BLaER1 treated with 17β-estradiol and CSF1 and Interleukin-3, amounts not matched to agents 10 nM and 100 nM (cell line): ENCODE data around the gene CDC26.
"Not testable (repeated sequence)": the region's sequence is repeated elsewhere in the genome, so short reads cannot be mapped to it uniquely, and the experiment has no call there.

ENCODE experiments used
- H3K27ac ChIP-seq, 11 experiments: shearing (Covaris generic); formaldehyde crosslinking; 2 replicates each; pipeline ENCODE4 v1.8.1; 2022
- H3K27me3 ChIP-seq, 11 experiments: shearing (Covaris generic); formaldehyde crosslinking; 2 replicates each; pipeline ENCODE4 v1.8.1; 2022
- H3K36me3 ChIP-seq, 11 experiments: shearing (Covaris generic); formaldehyde crosslinking; 2 replicates each; pipeline ENCODE4 v1.8.1; 2022
- H3K4me1 ChIP-seq, 10 experiments: shearing (Covaris generic); formaldehyde crosslinking; 2 replicates each; pipeline ENCODE4 v1.8.1; 2022
- H3K4me2 ChIP-seq, 11 experiments: shearing (Covaris generic); formaldehyde crosslinking; 2 replicates each; pipeline ENCODE4 v1.8.1; 2022
- H3K4me3 ChIP-seq, 10 experiments: shearing (Covaris generic); formaldehyde crosslinking; 2 replicates each; pipeline ENCODE4 v1.8.1; 2022
- H3K9ac ChIP-seq, 11 experiments: shearing (Covaris generic); formaldehyde crosslinking; 2 replicates each; pipeline ENCODE4 v1.8.1; 2022
- H3K9me3 ChIP-seq, 11 experiments: shearing (Covaris generic); formaldehyde crosslinking; replicated peaks in 1 of 11; 2 replicates each; pipeline ENCODE4 v1.8.1; 2022
- H4K20me1 ChIP-seq, 11 experiments: shearing (Covaris generic); formaldehyde crosslinking; 2 replicates each; pipeline ENCODE4 v1.8.1; 2022
- Cebpa-rat ChIP-seq, 11 experiments: shearing (Covaris generic); IDR thresholded peaks; 2 replicates each; pipeline ENCODE4 v1.8.1; 2022

Gene CDC26

GRCh38 chr9:113238859-113239232 lies 36.5 kb downstream of the CDC26 start:
- peaks cover 56 to 96% (median 81%) of the 10 kb centered on the region in 10 experiments for H3K4me1 ChIP-seq
- peak overlapping the region in 1 of 10 experiments; percentile 28; a peak in 2 of 20 replicates for H3K4me3 ChIP-seq
- peak in 3 of 11 experiments; percentile 13 to 36 (median 36); a peak in 1 of 22 replicates for TF ChIP-seq Cebpa-rat (IDR thresholded peaks at IDR 0.05)
- H4K20me1 ChIP-seq, result peaks cover 0 to 25% (median 0%) of the 10 kb centered on the region in 11 experiments; a peak in 2 of 22 replicates
- peak overlapping the region in 9 of 11 experiments; percentile 9 to 48 (median 15); a peak in 8 of 22 replicates for H3K9ac ChIP-seq
- no peaks in the 10 kb centered on the region for H3K27me3 ChIP-seq
- H3K9me3 ChIP-seq, result no peaks in the 10 kb centered on the region
- peak overlapping the region; percentile 29 to 67 (median 55); a peak in 19 of 22 replicates for H3K27ac ChIP-seq
- H3K36me3 ChIP-seq, result peaks cover 0 to 53% (median 0%) of the 10 kb centered on the region in 11 experiments; a peak in 6 of 22 replicates
- peak overlapping the region; percentile 49 to 97 (median 77) for H3K4me2 ChIP-seq

- H3K4me1 ChIP-seq, result peaks cover 56 to 99% (median 81%) of the 10 kb centered on the region in 10 experiments
- H3K9me3 ChIP-seq, result no peaks in the 10 kb centered on the region
- H3K36me3 ChIP-seq, result peaks cover 0 to 49% (median 0%) of the 10 kb centered on the region in 11 experiments; a peak in 6 of 22 replicates
- H3K4me2 ChIP-seq, result peak overlapping the region; percentile 49 to 97 (median 77)
- H3K9ac ChIP-seq, result peak overlapping the region in 7 of 11 experiments; percentile 9 to 48 (median 17); a peak in 8 of 22 replicates
- peak overlapping the region; percentile 29 to 67 (median 55); a peak in 20 of 22 replicates for H3K27ac ChIP-seq
- no peak overlapping the region; a peak in 1 of 20 replicates for H3K4me3 ChIP-seq
- no peaks in the 10 kb centered on the region for H3K27me3 ChIP-seq
- H4K20me1 ChIP-seq, result peaks cover 0 to 21% (median 0%) of the 10 kb centered on the region in 11 experiments; a peak in 2 of 22 replicates
- no peak for TF ChIP-seq Cebpa-rat (IDR thresholded peaks at IDR 0.05)
Observed at GRCh38 chr9:113238202-113238858, 37.0 kb downstream of the CDC26 start.

GRCh38 chr9:113237026-113237425 lies 38.3 kb downstream of the CDC26 start:
- no peak overlapping the region for H3K9ac ChIP-seq
- peaks cover 0 to 9% (median 0%) of the 10 kb centered on the region in 11 experiments; a peak in 2 of 22 replicates for H4K20me1 ChIP-seq
- H3K27me3 ChIP-seq, result no peaks in the 10 kb centered on the region
- H3K27ac ChIP-seq, result peak overlapping the region in 6 of 11 experiments; percentile 41 to 67 (median 57); a peak in 4 of 22 replicates
- H3K4me1 ChIP-seq, result peaks cover 56 to 99% (median 81%) of the 10 kb centered on the region in 10 experiments
- no peaks in the 10 kb centered on the region for H3K9me3 ChIP-seq
- no peak for TF ChIP-seq Cebpa-rat (IDR thresholded peaks at IDR 0.05)
- peaks cover 0 to 42% (median 0%) of the 10 kb centered on the region in 11 experiments; a peak in 5 of 22 replicates for H3K36me3 ChIP-seq
- no peak overlapping the region for H3K4me3 ChIP-seq
- peak overlapping the region in 8 of 11 experiments; percentile 31 to 97 (median 78); a peak in 13 of 22 replicates for H3K4me2 ChIP-seq

- not testable (repeated sequence) for H4K20me1 ChIP-seq, H3K9me3 ChIP-seq, H3K27me3 ChIP-seq, H3K4me3 ChIP-seq
- Histone ChIP-seq H3K4me1 (peaks cover 64 to 99% (median 92%) of the 10 kb centered on the region in 10 experiments), H3K36me3 (peaks cover 0 to 36% (median 3%) of the 10 kb centered on the region in 11 experiments; a peak in 8 of 22 replicates), H3K27ac (peak overlapping the region in 10 of 11 experiments; percentile 78 to 94 (median 84); a peak in 17 of 22 replicates), H3K4me2 (peak overlapping the region; percentile 13 to 97 (median 85); a peak in 18 of 22 replicates), H3K9ac (peak overlapping the region in 4 of 11 experiments; percentile 12 to 16 (median 14); a peak in 1 of 22 replicates)
- 0 out of 22 replicates have a peak, but pooled peaks of 1 of the 11 experiments have one; percentile 32 for TF ChIP-seq Cebpa-rat (IDR thresholded peaks at IDR 0.05)
Observed at GRCh38 chr9:113235701-113236255, 39.6 kb downstream of the CDC26 start.

GRCh38 chr9:113231701-113232100 lies 43.7 kb downstream of the CDC26 start:
- no peaks in the 10 kb centered on the region for H3K27me3 ChIP-seq
- H3K9ac ChIP-seq, result peak overlapping the region in 6 of 11 experiments; percentile 10 to 82 (median 74); a peak in 10 of 22 replicates
- H4K20me1 ChIP-seq, result peaks cover 0 to 11% (median 0%) of the 10 kb centered on the region in 11 experiments; a peak in 2 of 22 replicates
- peaks cover 10 to 45% (median 22%) of the 10 kb centered on the region in 11 experiments; a peak in 19 of 22 replicates for H3K36me3 ChIP-seq
- H3K4me3 ChIP-seq, result peak overlapping the region in 3 of 10 experiments; percentile 42 to 60 (median 49); a peak in 2 of 20 replicates
- H3K27ac ChIP-seq, result peak overlapping the region; percentile 78 to 94 (median 84)
- H3K9me3 ChIP-seq, result no peaks in the 10 kb centered on the region
- TF ChIP-seq Cebpa-rat (IDR thresholded peaks at IDR 0.05), result no peak
- H3K4me2 ChIP-seq, result peak overlapping the region; percentile 69 to 97 (median 85)
- peaks cover 45 to 100% (median 74%) of the 10 kb centered on the region in 10 experiments for H3K4me1 ChIP-seq

GRCh38 chr9:113228130-113228665 lies 47.2 kb downstream of the CDC26 start:
- Histone ChIP-seq H3K27me3 (no peaks in the 10 kb centered on the region), H3K27ac (peak overlapping the region in 1 of 11 experiments; percentile 14; a peak in 1 of 22 replicates), H3K9ac (no peak overlapping the region), H4K20me1 (peaks cover 0 to 42% (median 0%) of the 10 kb centered on the region in 11 experiments; a peak in 5 of 22 replicates), H3K4me1 (peaks cover 29 to 99% (median 56%) of the 10 kb centered on the region in 10 experiments), H3K4me2 (peak overlapping the region in 4 of 11 experiments; percentile 33 to 97 (median 64); a peak in 9 of 22 replicates), H3K36me3 (peaks cover 10 to 75% (median 38%) of the 10 kb centered on the region in 11 experiments; a peak in 20 of 22 replicates), H3K9me3 (no peaks in the 10 kb centered on the region), H3K4me3 (no peak overlapping the region)
- TF ChIP-seq Cebpa-rat (IDR thresholded peaks at IDR 0.05), result no peak

- peak overlapping the region in 5 of 11 experiments; percentile 33 to 97 (median 49); a peak in 8 of 22 replicates for H3K4me2 ChIP-seq
- H4K20me1 ChIP-seq, result peaks cover 0 to 50% (median 5%) of the 10 kb centered on the region in 11 experiments; a peak in 7 of 22 replicates
- TF ChIP-seq Cebpa-rat (IDR thresholded peaks at IDR 0.05), result no peak
- peak overlapping the region in 1 of 10 experiments; percentile 10; a peak in 1 of 20 replicates for H3K4me3 ChIP-seq
- peaks cover 29 to 94% (median 56%) of the 10 kb centered on the region in 10 experiments for H3K4me1 ChIP-seq
- H3K9ac ChIP-seq, result 0 out of 22 replicates have a peak overlapping the region, but pooled peaks of 1 of the 11 experiments have one; percentile 21
- H3K27me3 ChIP-seq, result no peaks in the 10 kb centered on the region
- H3K9me3 ChIP-seq, result no peaks in the 10 kb centered on the region
- H3K27ac ChIP-seq, result peak overlapping the region in 2 of 11 experiments; percentile 14 to 34; a peak in 2 of 22 replicates
- peaks cover 10 to 75% (median 38%) of the 10 kb centered on the region in 11 experiments; a peak in 20 of 22 replicates for H3K36me3 ChIP-seq
Observed at GRCh38 chr9:113227436-113227835, 47.9 kb downstream of the CDC26 start.

GRCh38 chr9:113223963-113224362 lies 51.4 kb downstream of the CDC26 start:
- Histone ChIP-seq H3K4me3 (peak overlapping the region in 6 of 10 experiments; percentile 83 to 98 (median 92); a peak in 8 of 20 replicates), H3K9me3 (no peaks in the 10 kb centered on the region), H4K20me1 (peaks cover 0 to 53% (median 9%) of the 10 kb centered on the region in 11 experiments; a peak in 8 of 22 replicates), H3K27me3 (no peaks in the 10 kb centered on the region), H3K36me3 (peaks cover 6 to 52% (median 35%) of the 10 kb centered on the region in 11 experiments; a peak in 20 of 22 replicates), H3K9ac (peak overlapping the region in 3 of 11 experiments; percentile 90 to 91 (median 90); a peak in 7 of 22 replicates), H3K4me2 (peak overlapping the region; percentile 22 to 98 (median 94); a peak in 20 of 22 replicates), H3K27ac (no peak overlapping the region; a peak in 1 of 22 replicates), H3K4me1 (peaks cover 38 to 67% (median 54%) of the 10 kb centered on the region in 10 experiments)
- no peak for TF ChIP-seq Cebpa-rat (IDR thresholded peaks at IDR 0.05)
